SW480 (cell line): ENCODE data around the gene GALNTL6.
"Not testable (repeated sequence)": the region's sequence is repeated elsewhere in the genome, so short reads cannot be mapped to it uniquely, and the experiment has no call there.

Experiments used
- DNase-seq: peaks from one replicate; pipeline ENCODE4 v3.0.0-alpha.2; 2016; ENCODE audit warnings: low spot score

Gene GALNTL6

GRCh38 chr4:173025131-173025530, 1211.9 kb downstream of the GALNTL6 start:
- peak; percentile 55 for DNase-seq

- DNase-seq, result no peak
Measured at GRCh38 chr4:173037242-173037641, 1224.0 kb downstream of the GALNTL6 start.

GRCh38 chr4:173038192-173038896, 1225.1 kb downstream of the GALNTL6 start:
- DNase-seq, result no peak

- no peak for DNase-seq
Measured at GRCh38 chr4:173039617-173040577, 1226.7 kb downstream of the GALNTL6 start.

GRCh38 chr4:173041482-173041881, 1228.3 kb downstream of the GALNTL6 start:
- DNase-seq, result no peak

GRCh38 chr4:173042139-173042538, 1228.9 kb downstream of the GALNTL6 start:
- not testable (repeated sequence) for DNase-seq

- no peak for DNase-seq
Measured at GRCh38 chr4:173044340-173044739, 1231.1 kb downstream of the GALNTL6 start.

GRCh38 chr4:173045571-173045970, 1232.4 kb downstream of the GALNTL6 start:
- DNase-seq, result no peak

GRCh38 chr4:173046144-173046543, 1232.9 kb downstream of the GALNTL6 start:
- DNase-seq, result no peak

- peak; percentile 3 for DNase-seq
Measured at GRCh38 chr4:173046818-173047217, 1233.6 kb downstream of the GALNTL6 start.

- DNase-seq, result no peak
Measured at GRCh38 chr4:173051232-173051631, 1238.0 kb downstream of the GALNTL6 start.

- DNase-seq, result no peak
Measured at GRCh38 chr4:173051716-173052115, 1238.5 kb downstream of the GALNTL6 start.

GRCh38 chr4:173052439-173052838, 1239.2 kb downstream of the GALNTL6 start:
- DNase-seq, result no peak

GRCh38 chr4:173056271-173056670, 1243.1 kb downstream of the GALNTL6 start:
- DNase-seq, result no peak

GRCh38 chr4:173056710-173057109, 1243.5 kb downstream of the GALNTL6 start:
- DNase-seq, result no peak

- no peak for DNase-seq
Measured at GRCh38 chr4:173057442-173057841, 1244.2 kb downstream of the GALNTL6 start.

GRCh38 chr4:173057901-173058300, 1244.7 kb downstream of the GALNTL6 start:
- no peak for DNase-seq

GRCh38 chr4:173061160-173061559, 1248.0 kb downstream of the GALNTL6 start:
- no peak for DNase-seq

- DNase-seq, result no peak
Measured at GRCh38 chr4:173073939-173074500, 1260.8 kb downstream of the GALNTL6 start.

GRCh38 chr4:173074501-173074946, 1261.3 kb downstream of the GALNTL6 start:
- DNase-seq, result peak; percentile 14

- DNase-seq, result no peak
Measured at GRCh38 chr4:173076903-173077634, 1263.9 kb downstream of the GALNTL6 start.

- no peak for DNase-seq
Measured at GRCh38 chr4:173088144-173088543, 1274.9 kb downstream of the GALNTL6 start.
